HepG2 (cell line): ENCODE data around the gene RABIF. TPM values are rescaled to one million over a fixed set of nuclear protein-coding genes. Genes with fewer than 3 reads are reported as not detected.

Source experiments
- ATAC-seq: fragments of 200-7000 bp; cut with Tn5 transposase; 3 replicates; pipeline ENCODE4 v1.9.1; 2020; ENCODE audit warnings: mild to moderate bottlenecking, moderate library complexity
- BruUV-seq: library from RNA; stranded (reverse); fragments of 400-500 nt; replicated peaks from 2 replicates; lab custom pipeline; 2021; lab: Mats Ljungman, UMichigan
- CTCF ChIA-PET: fragments of 300-600 bp; formaldehyde crosslinking; extraction: SDS; loops from one replicate; lab custom pipeline; 2021; ENCODE audit warnings: low total read pairs, inconsistent platforms, low intra/inter-chr PET ratio; lab: Yijun Ruan, JAX
- POLR2A ChIA-PET: fragments of 350-600 bp; sonication (Branson Sonifier 250); formaldehyde crosslinking; loops from one replicate; lab custom pipeline; 2020; ENCODE audit warnings: antibody characterized with exemption, inconsistent platforms; lab: Yijun Ruan, JAX
- DNase-seq: peaks from one replicate; pipeline ENCODE4 v3.0.0-alpha.2; 2015; ENCODE audit warnings: low spot score
- FAIRE-seq: peaks from 3 replicates; lab custom pipeline; 2011; peaks lifted over from hg19 to GRCh38; lab: Jason Lieb, UNC
- H2AFZ ChIP-seq: one replicate; pipeline ENCODE4 v1.6.1; 2011; ENCODE audit warnings: low read length, inconsistent platforms
- H3K27ac ChIP-seq: fragments of 300-600 bp; 3 replicates; pipeline ENCODE4 v1.8.0; 2011; ENCODE audit warnings: mixed run types, mild to moderate bottlenecking, mixed read lengths, low read length, inconsistent platforms; ENCODE audit not compliant: insufficient read depth; ENCODE audit errors: extremely low read length
- H3K27me3 ChIP-seq, 2 experiments: fragments of 200-600 bp in 1 of 2; 2 replicates in 1 of 2; 3 replicates in 1 of 2; pipeline versions ENCODE4 v1.6.0 to v1.8.0; 2011; ENCODE audit warnings: low read length in 2 of 2, mild to moderate bottlenecking in 2 of 2, moderate library complexity in 2 of 2, inconsistent platforms in 1 of 2; ENCODE audit not compliant: insufficient read depth in 2 of 2, control insufficient read depth in 1 of 2
- H3K36me3 ChIP-seq, 2 experiments: fragments of 200-600 bp in 1 of 2; replicated peaks in 1 of 2; 2 replicates in 1 of 2; 3 replicates in 1 of 2; pipeline versions ENCODE4 v1.5.1 to v1.8.0; 2011; ENCODE audit warnings: low read length in 2 of 2, inconsistent platforms in 1 of 2; ENCODE audit not compliant: insufficient read depth in 2 of 2, control insufficient read depth in 1 of 2
- H3K4me1 ChIP-seq: 2 replicates; pipeline ENCODE4 v1.5.1; 2012; ENCODE audit warnings: low read length, inconsistent platforms; ENCODE audit not compliant: insufficient read depth
- H3K4me2 ChIP-seq: 2 replicates; pipeline ENCODE4 v1.6.0; 2011; ENCODE audit warnings: low read depth, low read length, inconsistent platforms
- H3K4me3 ChIP-seq, 3 experiments: fragments of 200-600 bp in 1 of 3; sonication (generic), shearing (Covaris generic) in 1 of 3; replicated peaks in 1 of 3; 2 replicates each; pipeline ENCODE4 v1.5.1; 2011 to 2016; ENCODE audit warnings: low read length in 3 of 3, inconsistent platforms in 2 of 3, low read depth in 2 of 3, mild to moderate bottlenecking in 2 of 3, control low read depth in 1 of 3, mixed read lengths in 1 of 3; ENCODE audit not compliant: insufficient read depth in 1 of 3
- H3K79me2 ChIP-seq: one replicate; pipeline ENCODE4 v1.6.1; 2011; ENCODE audit warnings: low read length, inconsistent platforms; ENCODE audit not compliant: insufficient read depth
- H3K9ac ChIP-seq: 2 replicates; pipeline ENCODE4 v1.6.0; 2011; ENCODE audit warnings: mild to moderate bottlenecking, low read depth, low read length, inconsistent platforms; ENCODE audit not compliant: insufficient read depth
- H3K9me3 ChIP-seq: 2 replicates; pipeline ENCODE4 v1.5.1; 2012; ENCODE audit warnings: mild to moderate bottlenecking, low read length
- H4K20me1 ChIP-seq: 2 replicates; pipeline ENCODE4 v1.6.0; 2011; ENCODE audit warnings: inconsistent platforms, mild to moderate bottlenecking, low read length, moderate library complexity; ENCODE audit not compliant: insufficient read depth
- ARID3A ChIP-seq: IDR thresholded peaks from 2 replicates; pipeline ENCODE4 v1.6.1; 2012; ENCODE audit warnings: low read depth, low read length, improper control_type of control experiment
- NR2F6 ChIP-seq, 2 experiments: IDR thresholded peaks; 2 replicates each; pipeline ENCODE4 v1.6.1; 2016; ENCODE audit warnings: antibody characterized with exemption in 1 of 2, mild to moderate bottlenecking in 1 of 2
- SNAI1 ChIP-seq: sonication (generic); formaldehyde crosslinking; IDR thresholded peaks from 2 replicates; pipeline ENCODE4 v1.5.0; 2020; ENCODE audit warnings: mild to moderate bottlenecking, missing genetic modification reagents, borderline replicate concordance
- SNRNP70 ChIP-seq: fragments of 200-400 bp; formaldehyde crosslinking; IDR thresholded peaks from 2 replicates; pipeline ENCODE4 v1.6.1; 2017; ENCODE audit warnings: mild to moderate bottlenecking, low read depth, low read length, moderate library complexity
- SRY ChIP-seq: sonication (generic); formaldehyde crosslinking; IDR thresholded peaks from 2 replicates; pipeline ENCODE4 v1.8.0; 2022; ENCODE audit warnings: mild to moderate bottlenecking, missing genetic modification reagents
- TCF7 ChIP-seq: sonication (generic); IDR thresholded peaks from 2 replicates; pipeline ENCODE4 v1.6.1; 2016; ENCODE audit warnings: antibody characterized with exemption, low read depth
- ZBTB7A ChIP-seq: sonication (generic); formaldehyde crosslinking; IDR thresholded peaks from 2 replicates; pipeline ENCODE4 v1.8.0; 2022; ENCODE audit warnings: mild to moderate bottlenecking, missing genetic modification reagents
- ZNF207 ChIP-seq: fragments of 450-650 bp; IDR thresholded peaks from 2 replicates; pipeline ENCODE4 v1.6.1; 2016; ENCODE audit warnings: antibody characterized with exemption, borderline replicate concordance
- ZSCAN20 ChIP-seq: sonication (generic); formaldehyde crosslinking; IDR thresholded peaks from 2 replicates; pipeline ENCODE4 v1.4.0; 2020; ENCODE audit warnings: missing genetic modification reagents, mild to moderate bottlenecking, borderline replicate concordance
- WGBS: methylation state at CpG from one replicate; pipeline ENCODE4 v1.1.6; 2017; ENCODE audit warnings: low lambda C conversion rate; 5-methylcytosine and 5-hydroxymethylcytosine counted together
- in situ Hi-C: cut with HindIII; loops from 2 replicates; pipeline ENCODE4 v1.10.0; 2017; ENCODE audit warnings: low pct_unique_long_range_greater_than_20kb; ENCODE audit not compliant: extremely low pct_ligation_motif_present
- intact Hi-C: fragments of 100-400 bp; cut with micrococcal nuclease; formaldehyde crosslinking; loops from one replicate; pipeline ENCODE4 v1.10.0; 2022; ENCODE audit not compliant: unreplicated experiment
- polyA plus RNA-seq, 8 experiments: library from polyadenylated mRNA; depleted of rRNA in 3 of 8; stranded (reverse) in 7 of 8; unstranded in 1 of 8; fragments of >200 nt; fragmentation: Illumina TruSeq in 4 of 8; extraction: Trizol in 4 of 8; gene quantifications; 2 replicates each; pipeline versions ENCODE4 v1.2.1 to v1.2.3, GENCODE V29; 2011 to 2016; ENCODE audit warnings: low read depth in 4 of 8, missing spikeins in 1 of 8, mixed read lengths in 1 of 8; ENCODE audit not compliant: insufficient read depth in 1 of 8
- total RNA-seq, 5 experiments: library from RNA; depleted of rRNA; stranded (reverse); fragments of >200 nt; fragmentation: Illumina TruSeq; extraction: Trizol; gene quantifications; 2 replicates each; pipeline ENCODE4 v1.2.3, GENCODE V29; 2016; ENCODE audit warnings: low read depth in 1 of 5
- TF ChIP-seq, protein P1 (sequence below), 2 experiments: IDR thresholded peaks; 2 replicates each; pipeline ENCODE4 v1.6.1; 2011 to 2012; ENCODE audit warnings: low read length in 2 of 2, borderline replicate concordance in 1 of 2, low read depth in 1 of 2, mild to moderate bottlenecking in 1 of 2, moderate library complexity in 1 of 2
- TF ChIP-seq, protein P2 (sequence below): sonication (generic); formaldehyde crosslinking; IDR thresholded peaks from 2 replicates; pipeline ENCODE4 v1.4.0; 2020; ENCODE audit warnings: mild to moderate bottlenecking, missing genetic modification reagents
- TF ChIP-seq, protein P3 (sequence below): IDR thresholded peaks from 2 replicates; pipeline ENCODE4 v1.6.1; 2016; ENCODE audit warnings: missing compliant biosample characterization, missing genetic modification reagents, borderline replicate concordance

Gene RABIF
- total and polyA plus RNA-seq, 2 of the 13 experiments (the other 11 are each of a cell fraction or from before 2014, with no cell fraction given) = 7.6 to 8.3 TPM

- Histone ChIP-seq H3K36me3 (peaks cover 1 to 19% of the 10 kb centered on the region in 2 experiments; a peak in 3 of 5 replicates), H3K4me3 (no peak overlapping the region), H3K27me3 (no peaks in the 10 kb centered on the region), H2AFZ (no peak overlapping the region), H3K9ac (no peak overlapping the region), H3K27ac (no peak overlapping the region), H4K20me1 (no peaks in the 10 kb centered on the region), H3K4me2 (no peak overlapping the region), H3K79me2 (no peaks in the 10 kb centered on the region), H3K4me1 (no peaks in the 10 kb centered on the region), H3K9me3 (no peaks in the 10 kb centered on the region)
- BruUV-seq = no TSS peak
- ChIA-PET POLR2A (interaction anchor here (0.6 kb wide), 1 partner anchor 12 kb away, joined by 3 read pairs; no protein-coding TSS in a partner anchor), CTCF (no interaction called here)
- intact Hi-C loops = no loop called here
- TF ChIP-seq, protein P1, sequence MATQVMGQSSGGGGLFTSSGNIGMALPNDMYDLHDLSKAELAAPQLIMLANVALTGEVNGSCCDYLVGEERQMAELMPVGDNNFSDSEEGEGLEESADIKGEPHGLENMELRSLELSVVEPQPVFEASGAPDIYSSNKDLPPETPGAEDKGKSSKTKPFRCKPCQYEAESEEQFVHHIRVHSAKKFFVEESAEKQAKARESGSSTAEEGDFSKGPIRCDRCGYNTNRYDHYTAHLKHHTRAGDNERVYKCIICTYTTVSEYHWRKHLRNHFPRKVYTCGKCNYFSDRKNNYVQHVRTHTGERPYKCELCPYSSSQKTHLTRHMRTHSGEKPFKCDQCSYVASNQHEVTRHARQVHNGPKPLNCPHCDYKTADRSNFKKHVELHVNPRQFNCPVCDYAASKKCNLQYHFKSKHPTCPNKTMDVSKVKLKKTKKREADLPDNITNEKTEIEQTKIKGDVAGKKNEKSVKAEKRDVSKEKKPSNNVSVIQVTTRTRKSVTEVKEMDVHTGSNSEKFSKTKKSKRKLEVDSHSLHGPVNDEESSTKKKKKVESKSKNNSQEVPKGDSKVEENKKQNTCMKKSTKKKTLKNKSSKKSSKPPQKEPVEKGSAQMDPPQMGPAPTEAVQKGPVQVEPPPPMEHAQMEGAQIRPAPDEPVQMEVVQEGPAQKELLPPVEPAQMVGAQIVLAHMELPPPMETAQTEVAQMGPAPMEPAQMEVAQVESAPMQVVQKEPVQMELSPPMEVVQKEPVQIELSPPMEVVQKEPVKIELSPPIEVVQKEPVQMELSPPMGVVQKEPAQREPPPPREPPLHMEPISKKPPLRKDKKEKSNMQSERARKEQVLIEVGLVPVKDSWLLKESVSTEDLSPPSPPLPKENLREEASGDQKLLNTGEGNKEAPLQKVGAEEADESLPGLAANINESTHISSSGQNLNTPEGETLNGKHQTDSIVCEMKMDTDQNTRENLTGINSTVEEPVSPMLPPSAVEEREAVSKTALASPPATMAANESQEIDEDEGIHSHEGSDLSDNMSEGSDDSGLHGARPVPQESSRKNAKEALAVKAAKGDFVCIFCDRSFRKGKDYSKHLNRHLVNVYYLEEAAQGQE (IDR thresholded peaks at IDR 0.05; ENCODE audit: borderline replicate concordance in 1 of 2, low read depth in 1 of 2, low read length in 2 of 2) = no peak
- no peak for TF ChIP-seq ARID3A
- TF ChIP-seq TCF7 = no peak
- no peak for TF ChIP-seq ZNF207
- no peak for TF ChIP-seq NR2F6 (IDR thresholded peaks at IDR 0.05)
- TF ChIP-seq NR2F6 (CRISPR knock-in tag; IDR thresholded peaks at IDR 0.05) = no peak
- TF ChIP-seq SRY (CRISPR knock-in tag) = no peak
- no peak for TF ChIP-seq ZBTB7A
- TF ChIP-seq SNAI1 (CRISPR knock-in tag) = no peak
- TF ChIP-seq ZSCAN20 = no peak
- TF ChIP-seq SNRNP70 = no peak
- TF ChIP-seq, protein P2, sequence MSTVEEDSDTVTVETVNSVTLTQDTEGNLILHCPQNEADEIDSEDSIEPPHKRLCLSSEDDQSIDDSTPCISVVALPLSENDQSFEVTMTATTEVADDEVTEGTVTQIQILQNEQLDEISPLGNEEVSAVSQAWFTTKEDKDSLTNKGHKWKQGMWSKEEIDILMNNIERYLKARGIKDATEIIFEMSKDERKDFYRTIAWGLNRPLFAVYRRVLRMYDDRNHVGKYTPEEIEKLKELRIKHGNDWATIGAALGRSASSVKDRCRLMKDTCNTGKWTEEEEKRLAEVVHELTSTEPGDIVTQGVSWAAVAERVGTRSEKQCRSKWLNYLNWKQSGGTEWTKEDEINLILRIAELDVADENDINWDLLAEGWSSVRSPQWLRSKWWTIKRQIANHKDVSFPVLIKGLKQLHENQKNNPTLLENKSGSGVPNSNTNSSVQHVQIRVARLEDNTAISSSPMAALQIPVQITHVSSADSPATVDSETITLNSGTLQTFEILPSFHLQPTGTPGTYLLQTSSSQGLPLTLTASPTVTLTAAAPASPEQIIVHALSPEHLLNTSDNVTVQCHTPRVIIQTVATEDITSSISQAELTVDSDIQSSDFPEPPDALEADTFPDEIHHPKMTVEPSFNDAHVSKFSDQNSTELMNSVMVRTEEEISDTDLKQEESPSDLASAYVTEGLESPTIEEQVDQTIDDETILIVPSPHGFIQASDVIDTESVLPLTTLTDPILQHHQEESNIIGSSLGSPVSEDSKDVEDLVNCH = no peak
- TF ChIP-seq, protein P3, sequence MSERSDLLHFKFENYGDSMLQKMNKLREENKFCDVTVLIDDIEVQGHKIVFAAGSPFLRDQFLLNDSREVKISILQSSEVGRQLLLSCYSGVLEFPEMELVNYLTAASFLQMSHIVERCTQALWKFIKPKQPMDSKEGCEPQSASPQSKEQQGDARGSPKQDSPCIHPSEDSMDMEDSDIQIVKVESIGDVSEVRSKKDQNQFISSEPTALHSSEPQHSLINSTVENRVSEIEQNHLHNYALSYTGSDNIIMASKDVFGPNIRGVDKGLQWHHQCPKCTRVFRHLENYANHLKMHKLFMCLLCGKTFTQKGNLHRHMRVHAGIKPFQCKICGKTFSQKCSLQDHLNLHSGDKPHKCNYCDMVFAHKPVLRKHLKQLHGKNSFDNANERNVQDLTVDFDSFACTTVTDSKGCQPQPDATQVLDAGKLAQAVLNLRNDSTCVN = no peak
- no peak for DNase-seq
- in situ Hi-C loops = no loop called here
- no peak for FAIRE-seq
- no peak for ATAC-seq
- WGBS = 96% methylated on average over 4 of the region's 4 CpGs
These were observed 12.6 kb upstream of the RABIF start for GRCh38 chr1:202901555-202901954.
